Activated naive CD8-positive, alpha-beta T cell treated with anti-CD3 and anti-CD28 coated beads for 36 hours (primary cell): ENCODE results near the gene LEKR1. TPM values are rescaled to one million over a fixed set of nuclear protein-coding genes. Genes with fewer than 3 reads are reported as not detected.

Experiments used
- DNase-seq: peaks from one replicate; pipeline ENCODE4 v3.0.0; 2021
- H3K27ac Mint-ChIP-seq: one replicate; pipeline ENCODE4 v1.8.0; 2022; ENCODE audit warnings: mild to moderate bottlenecking, moderate library complexity, mixed read lengths
- H3K27me3 Mint-ChIP-seq: one replicate; pipeline ENCODE4 v1.8.0; 2022; ENCODE audit warnings: mild to moderate bottlenecking, mixed read lengths
- H3K36me3 Mint-ChIP-seq: one replicate; pipeline ENCODE4 v1.8.0; 2021; ENCODE audit warnings: mild to moderate bottlenecking, mixed read lengths
- H3K4me1 Mint-ChIP-seq: one replicate; pipeline ENCODE4 v1.8.0; 2021; ENCODE audit warnings: mixed read lengths
- H3K4me3 Mint-ChIP-seq: one replicate; pipeline ENCODE4 v1.8.0; 2022; ENCODE audit warnings: mild to moderate bottlenecking, moderate library complexity, mixed read lengths
- H3K9me3 Mint-ChIP-seq: one replicate; pipeline ENCODE4 v1.8.0; 2022; ENCODE audit warnings: mixed read lengths
- total RNA-seq, 2 experiments: library from RNA; stranded (reverse); gene quantifications; one replicate each; pipeline ENCODE4 v1.2.3, GENCODE V29; 2021

The LEKR1 gene
- total RNA-seq, 2 experiments from 2014 or later = 0.74 to 2.4 TPM

DNA sequence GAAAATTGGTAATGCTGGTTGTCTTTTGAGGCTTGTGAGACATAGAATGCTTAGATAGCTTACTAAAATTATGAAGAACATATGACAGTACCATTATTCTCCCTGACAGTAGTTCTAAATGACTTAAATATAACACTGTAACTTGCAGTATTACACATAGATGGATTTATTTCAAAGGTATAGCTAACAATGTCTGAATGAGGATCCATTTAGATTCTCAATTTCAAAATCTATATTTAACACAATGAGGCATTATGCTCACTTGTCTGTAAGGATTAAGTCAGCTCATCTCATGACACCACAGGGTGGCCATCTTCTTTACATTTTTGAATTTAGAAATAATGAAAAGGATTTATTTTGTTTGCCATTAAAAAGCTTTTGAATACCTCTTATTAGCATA is 225.4 kb downstream of the LEKR1 start:
- H3K27me3 Mint-ChIP-seq = no peaks in the 10 kb centered on the region
- no peaks in the 10 kb centered on the region for H3K36me3 Mint-ChIP-seq
- H3K4me3 Mint-ChIP-seq = no peak overlapping the region
- H3K4me1 Mint-ChIP-seq = no peaks in the 10 kb centered on the region
- H3K27ac Mint-ChIP-seq = no peak overlapping the region
- DNase-seq = no peak
- no peaks in the 10 kb centered on the region for H3K9me3 Mint-ChIP-seq

GRCh38 chr3:157056035-157056434 is 229.9 kb downstream of the LEKR1 start:
- no peaks in the 10 kb centered on the region for H3K4me1 Mint-ChIP-seq
- no peaks in the 10 kb centered on the region for H3K36me3 Mint-ChIP-seq
- H3K4me3 Mint-ChIP-seq = no peak overlapping the region
- H3K27ac Mint-ChIP-seq = no peak overlapping the region
- DNase-seq = no peak
- H3K27me3 Mint-ChIP-seq = no peaks in the 10 kb centered on the region
- no peaks in the 10 kb centered on the region for H3K9me3 Mint-ChIP-seq

GRCh38 chr3:157058392-157059071 is 232.4 kb downstream of the LEKR1 start:
- no peaks in the 10 kb centered on the region for H3K27me3 Mint-ChIP-seq
- H3K4me1 Mint-ChIP-seq = no peaks in the 10 kb centered on the region
- no peak overlapping the region for H3K27ac Mint-ChIP-seq
- H3K4me3 Mint-ChIP-seq = no peak overlapping the region
- DNase-seq = no peak
- H3K36me3 Mint-ChIP-seq = no peaks in the 10 kb centered on the region
- no peaks in the 10 kb centered on the region for H3K9me3 Mint-ChIP-seq

DNA sequence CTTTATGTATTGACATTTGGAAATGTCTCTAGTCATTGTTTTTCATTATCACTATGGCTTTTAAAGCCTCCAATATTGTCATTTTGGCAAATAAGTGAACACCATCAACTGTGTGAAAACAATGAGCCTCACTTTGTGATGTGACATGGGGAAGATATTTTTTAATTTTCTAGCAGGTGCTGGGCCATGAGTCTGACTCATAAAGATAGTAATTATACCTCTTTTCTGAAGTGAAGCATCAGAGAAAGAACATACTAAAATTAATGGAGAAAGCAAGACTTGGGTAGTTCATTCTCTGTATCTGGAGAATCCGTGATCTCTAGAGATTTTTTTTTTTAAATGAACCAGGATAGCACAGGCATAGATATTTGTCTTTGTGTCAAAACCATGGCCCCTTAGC is 233.0 kb downstream of the LEKR1 start:
- Mint-ChIP-seq H3K9me3 (no peaks in the 10 kb centered on the region), H3K4me3 (no peak overlapping the region), H3K27me3 (no peaks in the 10 kb centered on the region), H3K36me3 (no peaks in the 10 kb centered on the region), H3K27ac (no peak overlapping the region), H3K4me1 (no peaks in the 10 kb centered on the region)
- no peak for DNase-seq

- H3K36me3 Mint-ChIP-seq = no peaks in the 10 kb centered on the region
- H3K27me3 Mint-ChIP-seq = no peaks in the 10 kb centered on the region
- no peak overlapping the region for H3K4me3 Mint-ChIP-seq
- DNase-seq = no peak
- H3K4me1 Mint-ChIP-seq = no peaks in the 10 kb centered on the region
- no peak overlapping the region for H3K27ac Mint-ChIP-seq
- no peaks in the 10 kb centered on the region for H3K9me3 Mint-ChIP-seq
These were observed 233.5 kb downstream of the LEKR1 start for GRCh38 chr3:157059661-157060060.

- Mint-ChIP-seq H3K4me3 (no peak overlapping the region), H3K36me3 (no peaks in the 10 kb centered on the region), H3K27me3 (no peaks in the 10 kb centered on the region), H3K27ac (no peak overlapping the region), H3K4me1 (no peaks in the 10 kb centered on the region), H3K9me3 (no peaks in the 10 kb centered on the region)
- DNase-seq = no peak
These were observed 235.1 kb downstream of the LEKR1 start for GRCh38 chr3:157061265-157061664.

- no peaks in the 10 kb centered on the region for H3K36me3 Mint-ChIP-seq
These were observed 237.3 kb downstream of the LEKR1 start for GRCh38 chr3:157063469-157063868.

DNA sequence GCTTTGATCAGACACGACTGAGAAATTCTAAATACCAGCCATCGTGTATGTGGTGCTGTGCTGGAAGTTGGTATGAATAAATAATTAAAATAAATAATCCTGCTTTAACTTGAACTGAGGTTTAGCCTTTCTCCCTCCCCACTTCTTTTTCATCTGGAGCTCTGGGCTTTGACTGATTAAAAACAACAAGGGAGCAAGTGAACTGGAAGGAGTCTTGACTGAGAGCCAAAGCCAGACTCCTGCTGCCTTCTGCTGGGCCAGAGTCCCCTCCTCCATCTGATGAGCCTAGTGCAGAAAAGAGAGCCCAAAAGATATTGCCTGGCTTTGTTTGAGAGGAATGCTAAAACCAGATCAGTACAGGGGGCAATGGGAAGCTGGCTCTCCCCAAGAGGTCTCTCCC is 237.8 kb downstream of the LEKR1 start:
- Mint-ChIP-seq H3K27me3 (no peaks in the 10 kb centered on the region), H3K4me3 (no peak overlapping the region), H3K27ac (no peak overlapping the region)

More at GRCh38 chr3:157063469-157063868, 237.3 kb downstream of the LEKR1 start:
- Mint-ChIP-seq H3K4me3 (no peak overlapping the region), H3K27me3 (no peaks in the 10 kb centered on the region), H3K9me3 (no peaks in the 10 kb centered on the region), H3K4me1 (peaks cover 14% of the 10 kb centered on the region), H3K27ac (no peak overlapping the region)
- DNase-seq = no peak

DNA sequence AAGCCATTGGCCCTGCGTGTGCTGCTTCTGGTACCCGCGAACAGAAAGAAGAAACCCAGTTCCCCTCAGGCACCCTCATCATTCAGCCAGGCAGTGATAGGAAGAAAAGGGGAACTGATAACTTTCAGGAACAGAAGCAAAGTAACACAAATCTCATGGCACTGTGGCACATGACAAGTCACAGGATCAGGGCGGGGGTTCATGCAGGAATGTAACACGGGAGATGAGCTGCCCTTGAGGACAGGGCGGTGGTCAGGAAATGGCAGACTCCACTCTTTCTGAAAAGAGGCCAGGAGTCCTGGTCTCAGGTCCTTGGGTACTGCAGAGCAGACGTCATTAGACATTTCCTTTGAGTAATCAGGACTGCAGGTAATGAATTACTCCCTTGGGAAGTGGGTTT is 238.2 kb downstream of the LEKR1 start:
- no peak for DNase-seq
- no peak overlapping the region for H3K4me3 Mint-ChIP-seq
- no peaks in the 10 kb centered on the region for H3K27me3 Mint-ChIP-seq
- no peak overlapping the region for H3K27ac Mint-ChIP-seq
- peaks cover 14% of the 10 kb centered on the region for H3K4me1 Mint-ChIP-seq
- H3K36me3 Mint-ChIP-seq = no peaks in the 10 kb centered on the region
- H3K9me3 Mint-ChIP-seq = no peaks in the 10 kb centered on the region

More for the DNA sequence above, 237.8 kb downstream of the LEKR1 start:
- Mint-ChIP-seq H3K9me3 (no peaks in the 10 kb centered on the region), H3K4me1 (peaks cover 14% of the 10 kb centered on the region), H3K36me3 (no peaks in the 10 kb centered on the region)
- DNase-seq = no peak

GRCh38 chr3:157065201-157065600 is 239.0 kb downstream of the LEKR1 start:
- Mint-ChIP-seq H3K4me1 (peaks cover 14% of the 10 kb centered on the region), H3K27me3 (no peaks in the 10 kb centered on the region), H3K4me3 (no peak overlapping the region), H3K27ac (no peak overlapping the region), H3K36me3 (no peaks in the 10 kb centered on the region), H3K9me3 (no peaks in the 10 kb centered on the region)
- DNase-seq = no peak

DNA sequence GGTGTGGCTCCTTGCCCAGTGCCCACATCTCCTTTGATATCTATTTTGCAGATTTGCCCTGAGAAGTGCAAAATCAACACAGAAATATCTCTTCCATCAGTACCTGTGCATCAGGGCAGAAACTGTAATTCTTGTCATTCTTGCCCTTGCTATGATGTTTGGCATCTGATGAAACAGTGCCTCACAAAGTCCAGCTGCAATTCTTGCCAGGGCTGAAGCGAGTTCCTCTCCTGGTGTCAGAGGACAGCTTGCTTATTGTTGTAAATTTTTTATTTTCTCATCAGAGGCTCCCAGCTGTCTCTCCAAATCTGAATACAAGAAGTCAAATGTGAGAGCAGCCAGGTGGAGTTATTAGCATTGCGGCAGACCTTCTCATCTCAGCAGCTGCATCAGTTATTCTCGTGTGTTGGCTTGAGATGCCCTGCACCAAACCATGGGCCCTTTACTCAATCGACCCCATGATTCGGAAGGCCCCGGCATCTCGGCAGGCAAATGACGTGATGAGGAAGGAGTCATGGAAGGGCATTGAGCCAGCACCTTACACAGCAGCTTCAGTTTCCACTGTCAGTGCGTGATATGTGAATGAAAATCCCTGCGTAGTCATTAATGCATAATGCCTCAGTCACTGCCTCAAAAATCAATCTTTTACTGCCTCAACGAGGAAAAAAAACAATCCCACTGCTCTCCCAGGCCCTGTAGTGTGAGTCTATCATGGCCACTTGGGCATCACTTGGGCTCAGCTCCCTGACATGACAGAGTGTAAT is 240.4 kb downstream of the LEKR1 start:
- no peak for DNase-seq
- H3K4me1 Mint-ChIP-seq = peaks cover 14% of the 10 kb centered on the region
- no peak overlapping the region for H3K4me3 Mint-ChIP-seq
- H3K9me3 Mint-ChIP-seq = no peaks in the 10 kb centered on the region
- peak overlapping the region; percentile 43 for H3K27ac Mint-ChIP-seq
- H3K36me3 Mint-ChIP-seq = no peaks in the 10 kb centered on the region
- H3K27me3 Mint-ChIP-seq = no peaks in the 10 kb centered on the region

DNA sequence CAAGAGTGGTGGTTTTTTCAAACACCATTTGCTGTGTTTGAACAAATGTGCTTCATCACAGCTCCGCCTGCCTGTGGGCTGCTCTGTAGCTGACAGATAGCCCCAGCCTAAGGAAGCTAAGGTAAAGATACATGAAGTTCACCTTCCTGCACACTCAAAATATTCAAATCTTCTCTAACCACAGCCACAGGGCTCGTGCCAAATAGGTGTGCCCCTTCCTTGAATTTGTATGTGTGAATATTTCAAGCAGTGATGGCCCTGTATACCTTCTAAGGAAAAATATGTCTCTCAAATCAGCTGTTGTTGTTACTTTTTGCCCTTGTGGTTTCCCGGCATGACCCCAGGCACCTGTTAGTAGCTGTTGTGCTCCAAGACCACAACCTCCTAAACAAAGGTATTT is 241.0 kb downstream of the LEKR1 start:
- Mint-ChIP-seq H3K27ac (peak overlapping the region; percentile 43), H3K36me3 (no peaks in the 10 kb centered on the region), H3K4me3 (no peak overlapping the region), H3K9me3 (no peaks in the 10 kb centered on the region), H3K27me3 (no peaks in the 10 kb centered on the region), H3K4me1 (peaks cover 14% of the 10 kb centered on the region)
- DNase-seq = no peak

GRCh38 chr3:157069406-157069805 is 243.3 kb downstream of the LEKR1 start:
- no peaks in the 10 kb centered on the region for H3K36me3 Mint-ChIP-seq
- no peak overlapping the region for H3K27ac Mint-ChIP-seq
- H3K9me3 Mint-ChIP-seq = no peaks in the 10 kb centered on the region
- H3K27me3 Mint-ChIP-seq = no peaks in the 10 kb centered on the region
- no peak overlapping the region for H3K4me3 Mint-ChIP-seq
- peaks cover 14% of the 10 kb centered on the region for H3K4me1 Mint-ChIP-seq
- DNase-seq = no peak

DNA sequence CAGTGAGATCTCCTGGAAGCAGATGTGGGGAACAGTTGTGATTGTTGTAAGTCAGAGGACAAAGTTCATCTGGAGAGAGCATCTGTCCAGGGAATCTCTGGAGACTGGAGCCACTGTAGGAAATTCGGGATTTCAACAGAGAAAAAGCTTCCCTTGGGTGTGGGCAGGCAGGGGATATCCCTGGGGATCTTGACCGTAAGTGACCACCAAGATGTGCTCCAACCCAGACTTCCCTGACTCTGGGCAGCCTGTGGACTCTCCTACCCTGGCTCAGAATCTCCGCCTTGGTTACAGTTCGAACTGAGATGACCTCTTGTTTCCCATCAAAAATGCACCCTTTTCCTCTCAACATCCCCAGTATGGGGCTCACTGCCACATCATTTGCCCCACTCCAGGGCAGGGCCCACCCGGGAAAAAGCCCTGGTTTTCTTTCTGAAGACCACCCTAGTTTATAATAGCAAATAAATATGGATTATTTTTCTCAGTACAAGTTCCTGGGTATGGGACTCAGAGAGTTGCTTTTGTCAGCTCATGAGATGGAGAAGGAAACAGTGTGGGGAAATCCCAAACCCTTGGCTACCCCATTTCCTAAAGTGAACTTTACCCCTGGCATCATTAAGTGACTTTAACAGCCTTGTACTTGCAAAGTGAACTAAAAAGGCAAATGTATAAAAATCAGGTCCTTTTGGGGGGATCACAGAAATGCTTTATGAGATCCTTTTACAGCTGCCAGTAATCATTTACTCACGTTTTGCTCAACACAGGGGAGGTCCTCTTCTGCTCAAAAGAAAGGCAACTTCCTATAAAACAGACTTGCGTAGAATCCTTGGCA is 243.9 kb downstream of the LEKR1 start:
- Mint-ChIP-seq H3K4me1 (peaks cover 14% of the 10 kb centered on the region), H3K27ac (no peak overlapping the region), H3K27me3 (no peaks in the 10 kb centered on the region), H3K4me3 (no peak overlapping the region), H3K36me3 (no peaks in the 10 kb centered on the region), H3K9me3 (no peaks in the 10 kb centered on the region)
- DNase-seq = no peak

GRCh38 chr3:157070678-157070999 is 244.5 kb downstream of the LEKR1 start:
- Mint-ChIP-seq H3K36me3 (no peaks in the 10 kb centered on the region), H3K4me1 (peaks cover 17% of the 10 kb centered on the region), H3K27ac (no peak overlapping the region), H3K9me3 (no peaks in the 10 kb centered on the region), H3K27me3 (no peaks in the 10 kb centered on the region), H3K4me3 (no peak overlapping the region)
- no peak for DNase-seq
